HepG2 (cell line): ENCODE data around the gene JAK1. TPM values are rescaled to one million over a fixed set of nuclear protein-coding genes. Genes with fewer than 3 reads are reported as not detected.

ENCODE experiments used
- ATAC-seq: fragments of 200-7000 bp; cut with Tn5 transposase; 3 replicates; pipeline ENCODE4 v1.9.1; 2020; ENCODE audit warnings: mild to moderate bottlenecking, moderate library complexity
- BruUV-seq: library from RNA; stranded (reverse); fragments of 400-500 nt; replicated peaks from 2 replicates; lab custom pipeline; 2021; lab: Mats Ljungman, UMichigan
- CTCF ChIA-PET: fragments of 300-600 bp; formaldehyde crosslinking; extraction: SDS; loops from one replicate; lab custom pipeline; 2021; ENCODE audit warnings: low total read pairs, inconsistent platforms, low intra/inter-chr PET ratio; lab: Yijun Ruan, JAX
- POLR2A ChIA-PET: fragments of 350-600 bp; sonication (Branson Sonifier 250); formaldehyde crosslinking; loops from one replicate; lab custom pipeline; 2020; ENCODE audit warnings: antibody characterized with exemption, inconsistent platforms; lab: Yijun Ruan, JAX
- DNase-seq: peaks from one replicate; pipeline ENCODE4 v3.0.0-alpha.2; 2015; ENCODE audit warnings: low spot score
- FAIRE-seq: peaks from 3 replicates; lab custom pipeline; 2011; peaks lifted over from hg19 to GRCh38; lab: Jason Lieb, UNC
- H2AFZ ChIP-seq: one replicate; pipeline ENCODE4 v1.6.1; 2011; ENCODE audit warnings: low read length, inconsistent platforms
- H3K27ac ChIP-seq: fragments of 300-600 bp; 3 replicates; pipeline ENCODE4 v1.8.0; 2011; ENCODE audit warnings: mixed run types, mild to moderate bottlenecking, mixed read lengths, low read length, inconsistent platforms; ENCODE audit not compliant: insufficient read depth; ENCODE audit errors: extremely low read length
- H3K27me3 ChIP-seq, 2 experiments: fragments of 200-600 bp in 1 of 2; 2 replicates in 1 of 2; 3 replicates in 1 of 2; pipeline versions ENCODE4 v1.6.0 to v1.8.0; 2011; ENCODE audit warnings: low read length in 2 of 2, mild to moderate bottlenecking in 2 of 2, moderate library complexity in 2 of 2, inconsistent platforms in 1 of 2; ENCODE audit not compliant: insufficient read depth in 2 of 2, control insufficient read depth in 1 of 2
- H3K36me3 ChIP-seq, 2 experiments: fragments of 200-600 bp in 1 of 2; replicated peaks in 1 of 2; 2 replicates in 1 of 2; 3 replicates in 1 of 2; pipeline versions ENCODE4 v1.5.1 to v1.8.0; 2011; ENCODE audit warnings: low read length in 2 of 2, inconsistent platforms in 1 of 2; ENCODE audit not compliant: insufficient read depth in 2 of 2, control insufficient read depth in 1 of 2
- H3K4me1 ChIP-seq: 2 replicates; pipeline ENCODE4 v1.5.1; 2012; ENCODE audit warnings: low read length, inconsistent platforms; ENCODE audit not compliant: insufficient read depth
- H3K4me2 ChIP-seq: 2 replicates; pipeline ENCODE4 v1.6.0; 2011; ENCODE audit warnings: low read depth, low read length, inconsistent platforms
- H3K4me3 ChIP-seq, 3 experiments: fragments of 200-600 bp in 1 of 3; sonication (generic), shearing (Covaris generic) in 1 of 3; replicated peaks in 1 of 3; 2 replicates each; pipeline ENCODE4 v1.5.1; 2011 to 2016; ENCODE audit warnings: low read length in 3 of 3, inconsistent platforms in 2 of 3, low read depth in 2 of 3, mild to moderate bottlenecking in 2 of 3, control low read depth in 1 of 3, mixed read lengths in 1 of 3; ENCODE audit not compliant: insufficient read depth in 1 of 3
- H3K79me2 ChIP-seq: one replicate; pipeline ENCODE4 v1.6.1; 2011; ENCODE audit warnings: low read length, inconsistent platforms; ENCODE audit not compliant: insufficient read depth
- H3K9ac ChIP-seq: 2 replicates; pipeline ENCODE4 v1.6.0; 2011; ENCODE audit warnings: mild to moderate bottlenecking, low read depth, low read length, inconsistent platforms; ENCODE audit not compliant: insufficient read depth
- H3K9me3 ChIP-seq: 2 replicates; pipeline ENCODE4 v1.5.1; 2012; ENCODE audit warnings: mild to moderate bottlenecking, low read length
- H4K20me1 ChIP-seq: 2 replicates; pipeline ENCODE4 v1.6.0; 2011; ENCODE audit warnings: inconsistent platforms, mild to moderate bottlenecking, low read length, moderate library complexity; ENCODE audit not compliant: insufficient read depth
- JUND ChIP-seq: sonication (generic); formaldehyde crosslinking; IDR thresholded peaks from 2 replicates; pipeline ENCODE4 v1.8.0; 2022; ENCODE audit warnings: mild to moderate bottlenecking, missing genetic modification reagents
- PHF5A ChIP-seq: IDR thresholded peaks from one replicate; pipeline ENCODE4 v1.6.1; 2018; ENCODE audit warnings: low read depth, missing genetic modification reagents; ENCODE audit not compliant: unreplicated experiment
- RBM39 ChIP-seq: fragments of 200-400 bp; formaldehyde crosslinking; IDR thresholded peaks from one replicate; pipeline ENCODE4 v1.6.1; 2018; ENCODE audit warnings: antibody characterized with exemption, mild to moderate bottlenecking, low read depth, low read length; ENCODE audit not compliant: poor library complexity, severe bottlenecking
- RFX1 ChIP-seq: fragments of 450-650 bp; IDR thresholded peaks from 2 replicates; pipeline ENCODE4 v1.6.1; 2017
- ZNF235 ChIP-seq: sonication (generic); formaldehyde crosslinking; IDR thresholded peaks from 2 replicates; pipeline ENCODE4 v1.8.1; 2023; ENCODE audit warnings: mild to moderate bottlenecking, missing genetic modification reagents, borderline replicate concordance
- ZNF354B ChIP-seq: sonication (generic); formaldehyde crosslinking; IDR thresholded peaks from 2 replicates; pipeline ENCODE4 v1.8.0; 2022; ENCODE audit warnings: mild to moderate bottlenecking, missing genetic modification reagents
- ZNF451 ChIP-seq: sonication (generic); formaldehyde crosslinking; IDR thresholded peaks from 2 replicates; pipeline ENCODE4 v1.5.0; 2020; ENCODE audit warnings: mild to moderate bottlenecking, missing genetic modification reagents
- ZNF768 ChIP-seq: sonication (generic); formaldehyde crosslinking; IDR thresholded peaks from 2 replicates; pipeline ENCODE4 v1.4.0; 2020; ENCODE audit warnings: missing genetic modification reagents
- ZNF891 ChIP-seq: sonication (generic); formaldehyde crosslinking; IDR thresholded peaks from 2 replicates; pipeline ENCODE4 v1.5.0; 2020; ENCODE audit warnings: mild to moderate bottlenecking, missing genetic modification reagents
- whole genome bisulfite sequencing: methylation state at CpG from one replicate; pipeline ENCODE4 v1.1.6; 2017; ENCODE audit warnings: low lambda C conversion rate; 5-methylcytosine and 5-hydroxymethylcytosine counted together
- in situ Hi-C: cut with HindIII; loops from 2 replicates; pipeline ENCODE4 v1.10.0; 2017; ENCODE audit warnings: low pct_unique_long_range_greater_than_20kb; ENCODE audit not compliant: extremely low pct_ligation_motif_present
- intact Hi-C: fragments of 100-400 bp; cut with micrococcal nuclease; formaldehyde crosslinking; loops from one replicate; pipeline ENCODE4 v1.10.0; 2022; ENCODE audit not compliant: unreplicated experiment
- polyA plus RNA-seq, 8 experiments: library from polyadenylated mRNA; depleted of rRNA in 3 of 8; stranded (reverse) in 7 of 8; unstranded in 1 of 8; fragments of >200 nt; fragmentation: Illumina TruSeq in 4 of 8; extraction: Trizol in 4 of 8; gene quantifications; 2 replicates each; pipeline versions ENCODE4 v1.2.1 to v1.2.3, GENCODE V29; 2011 to 2016; ENCODE audit warnings: low read depth in 4 of 8, missing spikeins in 1 of 8, mixed read lengths in 1 of 8; ENCODE audit not compliant: insufficient read depth in 1 of 8
- total RNA-seq, 5 experiments: library from RNA; depleted of rRNA; stranded (reverse); fragments of >200 nt; fragmentation: Illumina TruSeq; extraction: Trizol; gene quantifications; 2 replicates each; pipeline ENCODE4 v1.2.3, GENCODE V29; 2016; ENCODE audit warnings: low read depth in 1 of 5
- TF ChIP-seq, protein P1 (sequence below): sonication (generic); formaldehyde crosslinking; IDR thresholded peaks from 2 replicates; pipeline ENCODE4 v1.8.0; 2022; ENCODE audit warnings: mild to moderate bottlenecking, missing genetic modification reagents; ENCODE audit not compliant: insufficient replicate concordance
- TF ChIP-seq, protein P2 (sequence below): sonication (generic); formaldehyde crosslinking; IDR thresholded peaks from 2 replicates; pipeline ENCODE4 v1.5.0; 2020; ENCODE audit warnings: missing genetic modification reagents
- TF ChIP-seq, protein P3 (sequence below): IDR thresholded peaks from 2 replicates; pipeline ENCODE4 v1.6.1; 2016; ENCODE audit warnings: low read depth, borderline replicate concordance
- TF ChIP-seq, protein P4 (sequence below): sonication (generic); formaldehyde crosslinking; IDR thresholded peaks from 2 replicates; pipeline ENCODE4 v1.4.0; 2020; ENCODE audit warnings: missing genetic modification reagents, borderline replicate concordance

Gene JAK1
- total and polyA plus RNA-seq, 2 of the 13 experiments (the other 11 are each of a cell fraction or from before 2014, with no cell fraction given): 23.9 to 42.4 TPM

DNA sequence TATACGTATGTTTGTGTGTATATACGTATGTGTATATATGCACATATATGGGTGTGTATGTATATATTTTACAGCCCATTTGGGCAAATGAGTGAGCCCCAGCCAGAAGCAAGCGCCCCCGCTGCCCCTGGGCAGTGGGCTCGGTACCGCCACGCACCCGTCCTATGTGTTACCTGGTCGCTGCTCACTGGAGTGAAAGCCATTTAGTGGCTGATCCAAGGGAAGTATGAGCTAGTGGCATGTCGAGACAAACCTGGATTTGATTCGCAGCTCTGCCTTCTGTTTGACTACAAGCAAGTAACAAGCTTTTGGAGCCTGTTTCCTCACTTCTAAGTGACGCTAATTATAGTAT, 35.8 kb upstream of the JAK1 start:
- Histone ChIP-seq H3K79me2 (no peaks in the 10 kb centered on the region), H3K27ac (no peak overlapping the region), H2AFZ (no peak overlapping the region), H3K4me2 (peak overlapping the region; percentile 84), H3K27me3 (peaks cover 3 to 26% of the 10 kb centered on the region in 2 experiments), H3K9me3 (no peaks in the 10 kb centered on the region), H3K4me3 (peak overlapping the region; percentile 59 to 74 (median 61); a peak in 5 of 6 replicates), H4K20me1 (no peaks in the 10 kb centered on the region), H3K4me1 (peaks cover 19% of the 10 kb centered on the region), H3K36me3 (no peaks in the 10 kb centered on the region), H3K9ac (peak overlapping the region; percentile 6; the same call in 1 of the 2 replicates)
- in situ Hi-C loops: no loop called here
- CTCF ChIA-PET: no interaction called here
- no peak for TF ChIP-seq RFX1
- TF ChIP-seq, protein P1, sequence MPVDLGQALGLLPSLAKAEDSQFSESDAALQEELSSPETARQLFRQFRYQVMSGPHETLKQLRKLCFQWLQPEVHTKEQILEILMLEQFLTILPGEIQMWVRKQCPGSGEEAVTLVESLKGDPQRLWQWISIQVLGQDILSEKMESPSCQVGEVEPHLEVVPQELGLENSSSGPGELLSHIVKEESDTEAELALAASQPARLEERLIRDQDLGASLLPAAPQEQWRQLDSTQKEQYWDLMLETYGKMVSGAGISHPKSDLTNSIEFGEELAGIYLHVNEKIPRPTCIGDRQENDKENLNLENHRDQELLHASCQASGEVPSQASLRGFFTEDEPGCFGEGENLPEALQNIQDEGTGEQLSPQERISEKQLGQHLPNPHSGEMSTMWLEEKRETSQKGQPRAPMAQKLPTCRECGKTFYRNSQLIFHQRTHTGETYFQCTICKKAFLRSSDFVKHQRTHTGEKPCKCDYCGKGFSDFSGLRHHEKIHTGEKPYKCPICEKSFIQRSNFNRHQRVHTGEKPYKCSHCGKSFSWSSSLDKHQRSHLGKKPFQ (CRISPR knock-in tag): no peak
- no peak for TF ChIP-seq JUND
- TF ChIP-seq, protein P2, sequence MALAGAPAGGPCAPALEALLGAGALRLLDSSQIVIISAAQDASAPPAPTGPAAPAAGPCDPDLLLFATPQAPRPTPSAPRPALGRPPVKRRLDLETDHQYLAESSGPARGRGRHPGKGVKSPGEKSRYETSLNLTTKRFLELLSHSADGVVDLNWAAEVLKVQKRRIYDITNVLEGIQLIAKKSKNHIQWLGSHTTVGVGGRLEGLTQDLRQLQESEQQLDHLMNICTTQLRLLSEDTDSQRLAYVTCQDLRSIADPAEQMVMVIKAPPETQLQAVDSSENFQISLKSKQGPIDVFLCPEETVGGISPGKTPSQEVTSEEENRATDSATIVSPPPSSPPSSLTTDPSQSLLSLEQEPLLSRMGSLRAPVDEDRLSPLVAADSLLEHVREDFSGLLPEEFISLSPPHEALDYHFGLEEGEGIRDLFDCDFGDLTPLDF (CRISPR knock-in tag): no peak
- TF ChIP-seq, protein P3, sequence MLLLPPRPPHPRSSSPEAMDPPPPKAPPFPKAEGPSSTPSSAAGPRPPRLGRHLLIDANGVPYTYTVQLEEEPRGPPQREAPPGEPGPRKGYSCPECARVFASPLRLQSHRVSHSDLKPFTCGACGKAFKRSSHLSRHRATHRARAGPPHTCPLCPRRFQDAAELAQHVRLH: no peak
- no peak for TF ChIP-seq ZNF235 (CRISPR knock-in tag)
- TF ChIP-seq, protein P4, sequence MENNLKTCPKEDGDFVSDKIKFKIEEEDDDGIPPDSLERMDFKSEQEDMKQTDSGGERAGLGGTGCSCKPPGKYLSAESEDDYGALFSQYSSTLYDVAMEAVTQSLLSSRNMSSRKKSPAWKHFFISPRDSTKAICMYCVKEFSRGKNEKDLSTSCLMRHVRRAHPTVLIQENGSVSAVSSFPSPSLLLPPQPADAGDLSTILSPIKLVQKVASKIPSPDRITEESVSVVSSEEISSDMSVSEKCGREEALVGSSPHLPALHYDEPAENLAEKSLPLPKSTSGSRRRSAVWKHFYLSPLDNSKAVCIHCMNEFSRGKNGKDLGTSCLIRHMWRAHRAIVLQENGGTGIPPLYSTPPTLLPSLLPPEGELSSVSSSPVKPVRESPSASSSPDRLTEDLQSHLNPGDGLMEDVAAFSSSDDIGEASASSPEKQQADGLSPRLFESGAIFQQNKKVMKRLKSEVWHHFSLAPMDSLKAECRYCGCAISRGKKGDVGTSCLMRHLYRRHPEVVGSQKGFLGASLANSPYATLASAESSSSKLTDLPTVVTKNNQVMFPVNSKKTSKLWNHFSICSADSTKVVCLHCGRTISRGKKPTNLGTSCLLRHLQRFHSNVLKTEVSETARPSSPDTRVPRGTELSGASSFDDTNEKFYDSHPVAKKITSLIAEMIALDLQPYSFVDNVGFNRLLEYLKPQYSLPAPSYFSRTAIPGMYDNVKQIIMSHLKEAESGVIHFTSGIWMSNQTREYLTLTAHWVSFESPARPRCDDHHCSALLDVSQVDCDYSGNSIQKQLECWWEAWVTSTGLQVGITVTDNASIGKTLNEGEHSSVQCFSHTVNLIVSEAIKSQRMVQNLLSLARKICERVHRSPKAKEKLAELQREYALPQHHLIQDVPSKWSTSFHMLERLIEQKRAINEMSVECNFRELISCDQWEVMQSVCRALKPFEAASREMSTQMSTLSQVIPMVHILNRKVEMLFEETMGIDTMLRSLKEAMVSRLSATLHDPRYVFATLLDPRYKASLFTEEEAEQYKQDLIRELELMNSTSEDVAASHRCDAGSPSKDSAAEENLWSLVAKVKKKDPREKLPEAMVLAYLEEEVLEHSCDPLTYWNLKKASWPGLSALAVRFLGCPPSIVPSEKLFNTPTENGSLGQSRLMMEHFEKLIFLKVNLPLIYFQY (CRISPR knock-in tag): no peak
- no peak for TF ChIP-seq ZNF768 (CRISPR knock-in tag)
- no peak for TF ChIP-seq PHF5A (CRISPR knock-in tag)
- TF ChIP-seq ZNF891: no peak
- TF ChIP-seq RBM39: no peak
- no peak for TF ChIP-seq ZNF354B (CRISPR knock-in tag)
- no peak for TF ChIP-seq ZNF451 (CRISPR knock-in tag)
- 80% methylated on average over 11 of the region's 12 CpGs for WGBS
- intact Hi-C loops: loop anchor here (2.0 kb wide), 1 partner anchor 27 kb away; no protein-coding TSS in a partner anchor
- FAIRE-seq (peak; percentile 30), ATAC-seq (peak; percentile 16; the same call in 2 of the 3 replicates), DNase-seq (no peak)
- no TSS peak for BruUV-seq
- POLR2A ChIA-PET: no interaction called here
